SK-N-SH treated with all-trans-retinoic acid at 6 μM for 48 hours (cell line): ENCODE results near the gene OMD.

Experiments used
- ATAC-seq: fragments of 200-7000 bp; cut with Tn5 transposase; 3 replicates; pipeline ENCODE4 v1.9.1; 2020; ENCODE audit warnings: mild to moderate bottlenecking, moderate library complexity
- ARNTL ChIP-seq: fragments of 450-650 bp; formaldehyde crosslinking; IDR thresholded peaks from 2 replicates; pipeline ENCODE4 v1.5.0; 2020; ENCODE audit warnings: low read depth, mild to moderate bottlenecking, moderate library complexity, borderline replicate concordance
- BACH2 ChIP-seq: fragments of 250-450 bp; sonication (Bioruptor Pico); IDR thresholded peaks from 2 replicates; pipeline ENCODE4 v1.9.0; 2021; ENCODE audit warnings: mild to moderate bottlenecking, borderline replicate concordance
- ESRRG ChIP-seq: fragments of 250-450 bp; sonication (Bioruptor Pico); IDR thresholded peaks from 2 replicates; pipeline ENCODE4 v1.6.1; 2021; ENCODE audit warnings: mild to moderate bottlenecking
- ISL1 ChIP-seq: fragments of 250-450 bp; sonication (Bioruptor Pico); IDR thresholded peaks from 2 replicates; pipeline ENCODE4 v2.1.2; 2022; ENCODE audit warnings: mild to moderate bottlenecking, moderate library complexity
- OSR1 ChIP-seq: fragments of 250-450 bp; sonication (Bioruptor Pico); IDR thresholded peaks from 2 replicates; pipeline ENCODE4 v1.8.0; 2022; ENCODE audit warnings: moderate library complexity, mild to moderate bottlenecking, inconsistent platforms
- PPARA ChIP-seq: fragments of 250-450 bp; sonication (Bioruptor Pico); IDR thresholded peaks from 2 replicates; pipeline ENCODE4 v1.5.0; 2020; ENCODE audit warnings: mild to moderate bottlenecking, borderline replicate concordance
- SNAI2 ChIP-seq: fragments of 250-450 bp; sonication (Bioruptor Pico); IDR thresholded peaks from 2 replicates; pipeline ENCODE4 v1.5.0; 2020; ENCODE audit warnings: mild to moderate bottlenecking, moderate library complexity
- TCF4 ChIP-seq: fragments of 250-450 bp; sonication (Bioruptor Pico); IDR thresholded peaks from 2 replicates; pipeline ENCODE4 v1.8.0; 2021; ENCODE audit warnings: mild to moderate bottlenecking, moderate library complexity, borderline replicate concordance
- TOX ChIP-seq: fragments of 250-450 bp; sonication (Bioruptor Pico); IDR thresholded peaks from 2 replicates; pipeline ENCODE4 v1.8.0; 2021; ENCODE audit warnings: mild to moderate bottlenecking, moderate library complexity, borderline replicate concordance
- ZC3H10 ChIP-seq: fragments of 250-450 bp; sonication (Bioruptor Pico); IDR thresholded peaks from 2 replicates; pipeline ENCODE4 v1.5.1; 2021; ENCODE audit warnings: mild to moderate bottlenecking, moderate library complexity
- ZFP3 ChIP-seq: fragments of 250-450 bp; sonication (Bioruptor Pico); IDR thresholded peaks from 2 replicates; pipeline ENCODE4 v1.5.0; 2020; ENCODE audit warnings: mild to moderate bottlenecking, moderate library complexity
- ZFP30 ChIP-seq: fragments of 450-650 bp; formaldehyde crosslinking; IDR thresholded peaks from 2 replicates; pipeline ENCODE4 v1.5.0; 2022; ENCODE audit warnings: mild to moderate bottlenecking, moderate library complexity
- ZNF565 ChIP-seq: fragments of 450-650 bp; formaldehyde crosslinking; conservative IDR thresholded peaks from 2 replicates; pipeline ENCODE4 v1.5.0; 2020; ENCODE audit warnings: low read depth, mild to moderate bottlenecking, moderate library complexity
- ZNF70 ChIP-seq: fragments of 450-650 bp; formaldehyde crosslinking; IDR thresholded peaks from 2 replicates; pipeline ENCODE4 v1.5.0; 2020; ENCODE audit warnings: mild to moderate bottlenecking, moderate library complexity
- ZNF8 ChIP-seq: fragments of 450-650 bp; formaldehyde crosslinking; IDR thresholded peaks from 2 replicates; pipeline ENCODE4 v1.5.0; 2020; ENCODE audit warnings: mild to moderate bottlenecking, moderate library complexity
- TF ChIP-seq, protein P1 (sequence below): fragments of 250-450 bp; sonication (Bioruptor Pico); IDR thresholded peaks from 2 replicates; pipeline ENCODE4 v1.5.0; 2020; ENCODE audit warnings: mild to moderate bottlenecking, moderate library complexity
- TF ChIP-seq, protein P2 (sequence below): fragments of 250-450 bp; sonication (Bioruptor Pico); IDR thresholded peaks from 2 replicates; pipeline ENCODE4 v1.8.0; 2021; ENCODE audit warnings: low read depth, mild to moderate bottlenecking, moderate library complexity, borderline replicate concordance
- TF ChIP-seq, protein P3 (sequence below): fragments of 250-450 bp; sonication (Bioruptor Pico); IDR thresholded peaks from 2 replicates; pipeline ENCODE4 v1.8.0; 2020; ENCODE audit warnings: mild to moderate bottlenecking, moderate library complexity, borderline replicate concordance
- TF ChIP-seq, protein P4 (sequence below): fragments of 250-450 bp; sonication (Bioruptor Pico); IDR thresholded peaks from 2 replicates; pipeline ENCODE4 v1.5.1; 2021; ENCODE audit warnings: mild to moderate bottlenecking, moderate library complexity
- TF ChIP-seq, protein P5 (sequence below): fragments of 250-450 bp; sonication (Bioruptor Pico); IDR thresholded peaks from 2 replicates; pipeline ENCODE4 v1.5.1; 2020; ENCODE audit warnings: low read depth, mild to moderate bottlenecking, moderate library complexity

OMD gene

DNA sequence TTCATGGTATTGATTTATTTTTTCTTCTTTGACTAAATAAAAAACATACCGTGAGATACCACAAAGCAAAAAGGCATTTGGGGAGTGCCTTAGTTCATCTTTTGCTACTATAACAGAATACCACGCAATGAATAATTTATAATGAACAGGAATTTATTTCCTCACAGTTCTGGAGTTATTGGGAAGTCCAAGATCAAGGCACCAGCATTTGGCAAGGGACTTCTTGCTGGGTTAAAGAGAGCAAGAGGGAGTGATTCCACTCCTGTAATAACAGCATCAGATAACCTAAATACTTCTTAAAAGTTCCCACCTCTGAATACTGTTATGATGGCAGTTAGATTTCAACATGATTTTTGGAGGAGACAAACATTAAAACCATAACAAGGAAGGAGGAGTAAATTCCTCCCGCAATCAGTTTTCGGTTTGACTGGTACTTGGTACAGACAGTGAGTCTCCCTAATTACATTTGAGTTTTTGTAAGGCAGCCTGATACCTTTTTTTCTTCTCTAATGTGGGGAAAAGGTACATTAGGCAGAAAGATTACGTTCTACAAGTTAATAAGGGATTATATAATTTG, 8.8 kb upstream of the OMD start:
- no peak for ATAC-seq
- TF ChIP-seq OSR1 (no peak), BACH2 (CRISPR knock-in tag) (no peak), ZC3H10 (no peak), PPARA (CRISPR knock-in tag) (no peak), ZFP30 (CRISPR knock-in tag) (no peak), ARNTL (CRISPR knock-in tag) (no peak), ZNF70 (CRISPR knock-in tag) (no peak), TOX (CRISPR knock-in tag) (no peak), ZFP3 (CRISPR knock-in tag) (no peak), ZNF8 (no peak)
- TF ChIP-seq, protein P1, sequence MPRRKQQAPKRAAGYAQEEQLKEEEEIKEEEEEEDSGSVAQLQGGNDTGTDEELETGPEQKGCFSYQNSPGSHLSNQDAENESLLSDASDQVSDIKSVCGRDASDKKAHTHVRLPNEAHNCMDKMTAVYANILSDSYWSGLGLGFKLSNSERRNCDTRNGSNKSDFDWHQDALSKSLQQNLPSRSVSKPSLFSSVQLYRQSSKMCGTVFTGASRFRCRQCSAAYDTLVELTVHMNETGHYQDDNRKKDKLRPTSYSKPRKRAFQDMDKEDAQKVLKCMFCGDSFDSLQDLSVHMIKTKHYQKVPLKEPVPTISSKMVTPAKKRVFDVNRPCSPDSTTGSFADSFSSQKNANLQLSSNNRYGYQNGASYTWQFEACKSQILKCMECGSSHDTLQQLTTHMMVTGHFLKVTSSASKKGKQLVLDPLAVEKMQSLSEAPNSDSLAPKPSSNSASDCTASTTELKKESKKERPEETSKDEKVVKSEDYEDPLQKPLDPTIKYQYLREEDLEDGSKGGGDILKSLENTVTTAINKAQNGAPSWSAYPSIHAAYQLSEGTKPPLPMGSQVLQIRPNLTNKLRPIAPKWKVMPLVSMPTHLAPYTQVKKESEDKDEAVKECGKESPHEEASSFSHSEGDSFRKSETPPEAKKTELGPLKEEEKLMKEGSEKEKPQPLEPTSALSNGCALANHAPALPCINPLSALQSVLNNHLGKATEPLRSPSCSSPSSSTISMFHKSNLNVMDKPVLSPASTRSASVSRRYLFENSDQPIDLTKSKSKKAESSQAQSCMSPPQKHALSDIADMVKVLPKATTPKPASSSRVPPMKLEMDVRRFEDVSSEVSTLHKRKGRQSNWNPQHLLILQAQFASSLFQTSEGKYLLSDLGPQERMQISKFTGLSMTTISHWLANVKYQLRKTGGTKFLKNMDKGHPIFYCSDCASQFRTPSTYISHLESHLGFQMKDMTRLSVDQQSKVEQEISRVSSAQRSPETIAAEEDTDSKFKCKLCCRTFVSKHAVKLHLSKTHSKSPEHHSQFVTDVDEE = no peak
- TF ChIP-seq, protein P2, sequence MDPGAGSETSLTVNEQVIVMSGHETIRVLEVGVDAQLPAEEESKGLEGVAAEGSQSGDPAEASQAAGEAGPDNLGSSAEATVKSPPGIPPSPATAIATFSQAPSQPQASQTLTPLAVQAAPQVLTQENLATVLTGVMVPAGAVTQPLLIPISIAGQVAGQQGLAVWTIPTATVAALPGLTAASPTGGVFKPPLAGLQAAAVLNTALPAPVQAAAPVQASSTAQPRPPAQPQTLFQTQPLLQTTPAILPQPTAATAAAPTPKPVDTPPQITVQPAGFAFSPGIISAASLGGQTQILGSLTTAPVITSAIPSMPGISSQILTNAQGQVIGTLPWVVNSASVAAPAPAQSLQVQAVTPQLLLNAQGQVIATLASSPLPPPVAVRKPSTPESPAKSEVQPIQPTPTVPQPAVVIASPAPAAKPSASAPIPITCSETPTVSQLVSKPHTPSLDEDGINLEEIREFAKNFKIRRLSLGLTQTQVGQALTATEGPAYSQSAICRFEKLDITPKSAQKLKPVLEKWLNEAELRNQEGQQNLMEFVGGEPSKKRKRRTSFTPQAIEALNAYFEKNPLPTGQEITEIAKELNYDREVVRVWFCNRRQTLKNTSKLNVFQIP (CRISPR knock-in tag) = no peak
- TF ChIP-seq, protein P3, sequence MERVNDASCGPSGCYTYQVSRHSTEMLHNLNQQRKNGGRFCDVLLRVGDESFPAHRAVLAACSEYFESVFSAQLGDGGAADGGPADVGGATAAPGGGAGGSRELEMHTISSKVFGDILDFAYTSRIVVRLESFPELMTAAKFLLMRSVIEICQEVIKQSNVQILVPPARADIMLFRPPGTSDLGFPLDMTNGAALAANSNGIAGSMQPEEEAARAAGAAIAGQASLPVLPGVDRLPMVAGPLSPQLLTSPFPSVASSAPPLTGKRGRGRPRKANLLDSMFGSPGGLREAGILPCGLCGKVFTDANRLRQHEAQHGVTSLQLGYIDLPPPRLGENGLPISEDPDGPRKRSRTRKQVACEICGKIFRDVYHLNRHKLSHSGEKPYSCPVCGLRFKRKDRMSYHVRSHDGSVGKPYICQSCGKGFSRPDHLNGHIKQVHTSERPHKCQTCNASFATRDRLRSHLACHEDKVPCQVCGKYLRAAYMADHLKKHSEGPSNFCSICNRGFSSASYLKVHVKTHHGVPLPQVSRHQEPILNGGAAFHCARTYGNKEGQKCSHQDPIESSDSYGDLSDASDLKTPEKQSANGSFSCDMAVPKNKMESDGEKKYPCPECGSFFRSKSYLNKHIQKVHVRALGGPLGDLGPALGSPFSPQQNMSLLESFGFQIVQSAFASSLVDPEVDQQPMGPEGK (CRISPR knock-in tag) = no peak

DNA sequence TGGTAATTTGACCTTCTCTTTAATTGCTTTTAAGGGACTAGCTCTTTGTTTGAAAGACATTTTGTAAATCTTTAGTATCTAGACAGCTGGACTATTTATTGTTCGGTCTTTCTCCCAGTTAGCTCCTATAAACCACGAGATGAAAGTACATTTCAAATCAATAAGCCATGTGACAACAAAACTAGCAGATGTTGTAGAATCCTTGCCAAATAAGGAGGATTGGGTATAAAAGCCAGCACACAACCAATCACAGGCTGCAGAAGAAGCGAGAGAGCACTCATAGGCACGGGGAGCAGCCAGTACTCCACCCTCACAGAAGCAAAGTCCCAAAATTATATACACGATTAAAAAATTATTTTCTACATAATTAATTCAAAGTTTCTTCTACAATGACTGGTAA, 8.1 kb upstream of the OMD start:
- no peak for ATAC-seq
- TF ChIP-seq ESRRG (no peak), TCF4 (CRISPR knock-in tag) (no peak), ZFP3 (CRISPR knock-in tag) (no peak), ZNF8 (no peak), ZC3H10 (no peak), TOX (CRISPR knock-in tag) (no peak), ISL1 (no peak), PPARA (CRISPR knock-in tag) (no peak), ZNF70 (CRISPR knock-in tag) (no peak), ZNF565 (no peak), OSR1 (no peak), SNAI2 (CRISPR knock-in tag) (no peak), ARNTL (CRISPR knock-in tag) (no peak), BACH2 (CRISPR knock-in tag) (no peak)
- TF ChIP-seq, protein P1 = no peak
- TF ChIP-seq, protein P3 (CRISPR knock-in tag) = no peak
- TF ChIP-seq, protein P4, sequence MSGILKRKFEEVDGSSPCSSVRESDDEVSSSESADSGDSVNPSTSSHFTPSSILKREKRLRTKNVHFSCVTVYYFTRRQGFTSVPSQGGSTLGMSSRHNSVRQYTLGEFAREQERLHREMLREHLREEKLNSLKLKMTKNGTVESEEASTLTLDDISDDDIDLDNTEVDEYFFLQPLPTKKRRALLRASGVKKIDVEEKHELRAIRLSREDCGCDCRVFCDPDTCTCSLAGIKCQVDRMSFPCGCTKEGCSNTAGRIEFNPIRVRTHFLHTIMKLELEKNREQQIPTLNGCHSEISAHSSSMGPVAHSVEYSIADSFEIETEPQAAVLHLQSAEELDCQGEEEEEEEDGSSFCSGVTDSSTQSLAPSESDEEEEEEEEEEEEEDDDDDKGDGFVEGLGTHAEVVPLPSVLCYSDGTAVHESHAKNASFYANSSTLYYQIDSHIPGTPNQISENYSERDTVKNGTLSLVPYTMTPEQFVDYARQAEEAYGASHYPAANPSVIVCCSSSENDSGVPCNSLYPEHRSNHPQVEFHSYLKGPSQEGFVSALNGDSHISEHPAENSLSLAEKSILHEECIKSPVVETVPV = no peak
- TF ChIP-seq, protein P5, sequence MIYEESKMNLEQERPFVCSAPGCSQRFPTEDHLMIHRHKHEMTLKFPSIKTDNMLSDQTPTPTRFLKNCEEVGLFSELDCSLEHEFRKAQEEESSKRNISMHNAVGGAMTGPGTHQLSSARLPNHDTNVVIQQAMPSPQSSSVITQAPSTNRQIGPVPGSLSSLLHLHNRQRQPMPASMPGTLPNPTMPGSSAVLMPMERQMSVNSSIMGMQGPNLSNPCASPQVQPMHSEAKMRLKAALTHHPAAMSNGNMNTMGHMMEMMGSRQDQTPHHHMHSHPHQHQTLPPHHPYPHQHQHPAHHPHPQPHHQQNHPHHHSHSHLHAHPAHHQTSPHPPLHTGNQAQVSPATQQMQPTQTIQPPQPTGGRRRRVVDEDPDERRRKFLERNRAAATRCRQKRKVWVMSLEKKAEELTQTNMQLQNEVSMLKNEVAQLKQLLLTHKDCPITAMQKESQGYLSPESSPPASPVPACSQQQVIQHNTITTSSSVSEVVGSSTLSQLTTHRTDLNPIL (CRISPR knock-in tag) = no peak
- TF ChIP-seq, protein P2 (CRISPR knock-in tag) = no peak
